ENCODE data around the gene ZNF407.

Gene ZNF407

GRCh38 chr18:74947417-74947816, 349.7 kb downstream of the ZNF407 start:
- Histone ChIP-seq H3K9me3 (ENCODE audit: severe bottlenecking) (no peaks in the 10 kb centered on the region), H3K4me3 (ENCODE audit: severe bottlenecking) (no peak overlapping the region), H3K36me3 (ENCODE audit: low read depth) (no peaks in the 10 kb centered on the region), H3K27ac (ENCODE audit: poor library complexity, severe bottlenecking) (no peak overlapping the region), H3K4me1 (ENCODE audit: insufficient read depth, poor library complexity, severe bottlenecking) (peaks cover 17% of the 10 kb centered on the region), H3K27me3 (ENCODE audit: insufficient read depth, poor library complexity, severe bottlenecking) (no peaks in the 10 kb centered on the region)
- DNase-seq (ENCODE audit: low spot score) (no peak), ATAC-seq (ENCODE audit: low read depth) (no peak)
- TF ChIP-seq, protein P1, sequence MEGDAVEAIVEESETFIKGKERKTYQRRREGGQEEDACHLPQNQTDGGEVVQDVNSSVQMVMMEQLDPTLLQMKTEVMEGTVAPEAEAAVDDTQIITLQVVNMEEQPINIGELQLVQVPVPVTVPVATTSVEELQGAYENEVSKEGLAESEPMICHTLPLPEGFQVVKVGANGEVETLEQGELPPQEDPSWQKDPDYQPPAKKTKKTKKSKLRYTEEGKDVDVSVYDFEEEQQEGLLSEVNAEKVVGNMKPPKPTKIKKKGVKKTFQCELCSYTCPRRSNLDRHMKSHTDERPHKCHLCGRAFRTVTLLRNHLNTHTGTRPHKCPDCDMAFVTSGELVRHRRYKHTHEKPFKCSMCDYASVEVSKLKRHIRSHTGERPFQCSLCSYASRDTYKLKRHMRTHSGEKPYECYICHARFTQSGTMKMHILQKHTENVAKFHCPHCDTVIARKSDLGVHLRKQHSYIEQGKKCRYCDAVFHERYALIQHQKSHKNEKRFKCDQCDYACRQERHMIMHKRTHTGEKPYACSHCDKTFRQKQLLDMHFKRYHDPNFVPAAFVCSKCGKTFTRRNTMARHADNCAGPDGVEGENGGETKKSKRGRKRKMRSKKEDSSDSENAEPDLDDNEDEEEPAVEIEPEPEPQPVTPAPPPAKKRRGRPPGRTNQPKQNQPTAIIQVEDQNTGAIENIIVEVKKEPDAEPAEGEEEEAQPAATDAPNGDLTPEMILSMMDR (IDR thresholded peaks at IDR 0.05; ENCODE audit: poor library complexity, severe bottlenecking): no peak

DNA sequence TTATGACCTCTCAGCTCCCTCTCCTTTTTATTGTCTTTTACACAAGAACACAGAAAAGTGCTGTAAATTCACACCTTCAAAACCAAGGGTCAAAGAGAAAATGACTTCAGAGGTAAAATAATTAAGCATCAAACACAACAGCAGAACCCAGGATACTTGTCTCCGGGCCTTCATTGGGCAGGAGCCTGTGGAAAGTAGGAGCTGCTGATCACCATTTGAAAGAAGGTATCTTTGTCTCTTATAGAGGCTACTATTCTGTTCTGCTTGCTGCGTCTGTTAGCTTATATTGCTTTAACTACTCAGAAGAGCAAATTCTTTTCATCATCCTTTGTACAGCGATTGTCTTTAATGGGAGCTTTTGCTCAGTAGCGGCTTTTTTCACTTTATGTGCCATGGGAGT, 350.2 kb downstream of the ZNF407 start:
- Histone ChIP-seq H3K4me3 (ENCODE audit: severe bottlenecking) (no peak overlapping the region), H3K4me1 (ENCODE audit: insufficient read depth, poor library complexity, severe bottlenecking) (peaks cover 17% of the 10 kb centered on the region), H3K27me3 (ENCODE audit: insufficient read depth, poor library complexity, severe bottlenecking) (no peaks in the 10 kb centered on the region), H3K36me3 (ENCODE audit: low read depth) (no peaks in the 10 kb centered on the region), H3K9me3 (ENCODE audit: severe bottlenecking) (no peaks in the 10 kb centered on the region), H3K27ac (ENCODE audit: poor library complexity, severe bottlenecking) (no peak overlapping the region)
- DNase-seq (ENCODE audit: low spot score) (no peak), ATAC-seq (ENCODE audit: low read depth) (no peak)
- TF ChIP-seq, protein P1 (IDR thresholded peaks at IDR 0.05; ENCODE audit: poor library complexity, severe bottlenecking): no peak

DNA sequence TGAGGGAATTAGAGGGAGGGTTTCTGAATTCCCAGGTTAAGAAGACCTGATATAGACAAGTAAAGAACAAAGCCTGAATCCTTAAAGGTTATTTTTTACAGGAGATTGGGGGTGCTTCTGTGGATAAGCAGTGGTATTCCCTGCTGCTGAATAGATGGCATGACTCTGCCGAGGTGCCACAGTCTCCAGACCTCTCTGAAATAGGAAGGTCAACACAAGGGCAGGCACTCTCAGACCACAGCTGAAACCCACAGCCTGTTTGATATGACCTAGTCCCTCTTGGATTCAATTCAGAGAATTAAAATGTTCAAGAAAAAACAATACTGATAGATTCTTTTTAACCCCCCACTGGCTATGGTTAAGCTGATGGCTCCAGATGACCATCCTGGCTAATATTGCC, 351.9 kb downstream of the ZNF407 start:
- no peaks in the 10 kb centered on the region for H3K36me3 ChIP-seq (ENCODE audit: low read depth)
- DNase-seq (ENCODE audit: low spot score) (no peak), ATAC-seq (ENCODE audit: low read depth) (no peak)
- H3K4me1 ChIP-seq (ENCODE audit: insufficient read depth, poor library complexity, severe bottlenecking): peaks cover 17% of the 10 kb centered on the region
- H3K27ac ChIP-seq (ENCODE audit: poor library complexity, severe bottlenecking): no peak overlapping the region
- no peaks in the 10 kb centered on the region for H3K9me3 ChIP-seq (ENCODE audit: severe bottlenecking)
- H3K4me3 ChIP-seq (ENCODE audit: severe bottlenecking): no peak overlapping the region
- TF ChIP-seq, protein P1 (IDR thresholded peaks at IDR 0.05; ENCODE audit: poor library complexity, severe bottlenecking): no peak
- no peaks in the 10 kb centered on the region for H3K27me3 ChIP-seq (ENCODE audit: insufficient read depth, poor library complexity, severe bottlenecking)

DNA sequence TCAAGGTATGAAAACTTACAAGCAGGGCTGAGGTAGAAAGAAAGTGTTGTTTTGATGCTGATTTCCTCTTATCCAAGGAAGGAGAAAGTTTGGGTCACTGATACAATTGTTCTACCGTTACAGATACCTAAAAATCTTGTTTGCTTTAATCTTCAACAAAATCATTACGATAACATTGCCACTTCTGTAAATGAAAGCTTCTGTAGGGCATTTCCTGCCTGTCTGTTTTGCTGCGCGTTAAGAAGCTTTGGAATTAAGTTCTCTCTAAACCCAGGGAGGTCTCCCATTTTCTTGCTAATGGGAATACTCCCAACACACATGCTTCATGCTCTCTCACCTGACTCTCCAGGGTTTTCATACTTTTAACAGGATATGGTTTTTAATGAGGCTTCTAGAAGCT, 352.8 kb downstream of the ZNF407 start:
- DNase-seq (ENCODE audit: low spot score) (no peak), ATAC-seq (ENCODE audit: low read depth) (no peak)
- no peaks in the 10 kb centered on the region for H3K27me3 ChIP-seq (ENCODE audit: insufficient read depth, poor library complexity, severe bottlenecking)
- H3K36me3 ChIP-seq (ENCODE audit: low read depth): no peaks in the 10 kb centered on the region
- TF ChIP-seq, protein P1 (IDR thresholded peaks at IDR 0.05; ENCODE audit: poor library complexity, severe bottlenecking): no peak
- H3K27ac ChIP-seq (ENCODE audit: poor library complexity, severe bottlenecking): no peak overlapping the region
- H3K9me3 ChIP-seq (ENCODE audit: severe bottlenecking): no peaks in the 10 kb centered on the region
- H3K4me1 ChIP-seq (ENCODE audit: insufficient read depth, poor library complexity, severe bottlenecking): peaks cover 17% of the 10 kb centered on the region
- H3K4me3 ChIP-seq (ENCODE audit: severe bottlenecking): no peak overlapping the region

- Histone ChIP-seq H3K27ac (ENCODE audit: poor library complexity, severe bottlenecking) (no peak overlapping the region), H3K4me1 (ENCODE audit: insufficient read depth, poor library complexity, severe bottlenecking) (peaks cover 11% of the 10 kb centered on the region), H3K36me3 (ENCODE audit: low read depth) (no peaks in the 10 kb centered on the region), H3K9me3 (ENCODE audit: severe bottlenecking) (no peaks in the 10 kb centered on the region), H3K27me3 (ENCODE audit: insufficient read depth, poor library complexity, severe bottlenecking) (no peaks in the 10 kb centered on the region), H3K4me3 (ENCODE audit: severe bottlenecking) (no peak overlapping the region)
- DNase-seq (ENCODE audit: low spot score) (no peak), ATAC-seq (ENCODE audit: low read depth) (peak; percentile 96)
- TF ChIP-seq, protein P1 (IDR thresholded peaks at IDR 0.05; ENCODE audit: poor library complexity, severe bottlenecking): no peak
Observed at GRCh38 chr18:74951165-74951760, 353.6 kb downstream of the ZNF407 start.

Measured in RWPE2 (cell line).